Kidney (tissue), 14 donors: ENCODE measurements around the gene NUDCD3. TPM values are rescaled to one million over a fixed set of nuclear protein-coding genes. Genes with fewer than 3 reads are reported as not detected.

Experiments
- DNase-seq, 5 donors: peaks; one replicate each; pipeline ENCODE4 v3.0.0-alpha.2; 2013 to 2020
- FAIRE-seq: peaks from 2 replicates; lab custom pipeline; 2012; peaks lifted over from hg19 to GRCh38; lab: Jason Lieb, UNC
- H3K27ac ChIP-seq, 2 donors: one replicate each; pipeline ENCODE4 v1.7.0; 2013; ENCODE audit warnings: low read depth in 2 of 2, low read length in 2 of 2, inconsistent platforms in 1 of 2
- H3K27me3 ChIP-seq: one replicate; pipeline ENCODE4 v1.7.1; 2013; ENCODE audit warnings: low read length, inconsistent platforms; ENCODE audit not compliant: control insufficient read depth, insufficient read depth
- H3K36me3 ChIP-seq, 3 donors: one replicate each; pipeline versions ENCODE4 v1.7.0 to v1.7.1; 2013; ENCODE audit warnings: low read length in 3 of 3, control low read depth in 1 of 3, inconsistent platforms in 1 of 3; ENCODE audit not compliant: insufficient read depth in 3 of 3, control insufficient read depth in 2 of 3
- H3K4me1 ChIP-seq, 3 donors: one replicate each; pipeline versions ENCODE4 v1.7.0 to v1.7.1; 2013; ENCODE audit warnings: low read length in 3 of 3, inconsistent platforms in 1 of 3, low read depth in 1 of 3; ENCODE audit not compliant: control insufficient read depth in 2 of 3, insufficient read depth in 2 of 3
- H3K4me3 ChIP-seq, 3 donors: one replicate each; pipeline versions ENCODE4 v1.7.0 to v1.8.1; 2013; ENCODE audit warnings: low read length in 3 of 3, control low read depth in 1 of 3, inconsistent platforms in 1 of 3
- H3K9ac ChIP-seq, 3 donors: one replicate each; pipeline versions ENCODE4 v1.7.0 to v1.7.1; 2013; ENCODE audit warnings: low read length in 3 of 3, control low read depth in 1 of 3, inconsistent platforms in 1 of 3
- H3K9me3 ChIP-seq, 3 donors: one replicate each; pipeline versions ENCODE4 v1.7.0 to v1.7.1; 2013; ENCODE audit warnings: low read length in 3 of 3, control low read depth in 1 of 3, inconsistent platforms in 1 of 3; ENCODE audit not compliant: control insufficient read depth in 2 of 3, insufficient read depth in 1 of 3
- CTCF ChIP-seq: IDR thresholded peaks from 3 replicates; pipeline ENCODE4 v1.5.1; 2012; ENCODE audit warnings: mild to moderate bottlenecking, moderate library complexity, borderline replicate concordance; ENCODE audit not compliant: insufficient read depth; ENCODE audit errors: extremely low read depth
- intact Hi-C: fragments of 100-400 bp; cut with DNase I; formaldehyde crosslinking; loops from one replicate; pipeline ENCODE4 v1.11.1; 2022
- polyA plus RNA-seq: library from polyadenylated mRNA; stranded (reverse); fragments of 350-450 nt; fragmentation: Illumina TruSeq; extraction: RNeasy Lipid Tissue Mini Kit (QIAGEN cat#74804); gene quantifications from one replicate; pipeline ENCODE4 v1.2.3, GENCODE V29; 2014; ENCODE audit warnings: low read depth, low replicate concordance; ENCODE audit not compliant: insufficient read depth
- total RNA-seq: library from RNA; stranded (reverse); fragmentation: NEBNext Ultra II Directional; extraction: Animal tissue kit (Norgen Biotek cat#: 25700); gene quantifications from one replicate; pipeline ENCODE4 v1.2.1, GENCODE V29; 2021
- donor health status: control.
- donor health status: control.
- donor health status: control.
- donor health status: control.
- donor health status: control.
- donor health status: DM: yes; HTN: yes; CAD: no.
- donor health status: Normal renal cell carcinoma (clear cell type).

NUDCD3 gene
- total and polyA plus RNA-seq, 2 donors from 2014 or later = 37.9 to 97.7 TPM

DNA sequence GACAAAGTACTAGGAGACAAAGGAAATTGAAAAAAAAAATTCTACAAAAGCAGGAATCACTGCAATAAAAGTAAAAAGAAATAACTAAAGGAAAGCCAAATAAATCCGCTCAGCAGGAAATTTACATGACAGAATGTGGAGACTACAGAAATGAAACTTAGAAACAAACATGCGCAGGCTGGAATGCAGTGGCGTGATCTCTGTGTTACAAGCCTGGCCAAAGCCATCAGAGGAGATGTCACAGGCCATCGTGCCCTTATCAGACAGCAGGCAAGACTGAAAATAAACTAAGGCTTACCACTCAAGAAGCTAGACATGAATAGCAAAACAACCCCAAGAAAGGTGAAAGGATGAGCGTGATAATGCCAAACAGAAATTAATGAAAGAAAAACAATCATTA, 158.8 kb downstream of the NUDCD3 start:
- H3K4me3 ChIP-seq = no peak overlapping the region
- no peak overlapping the region for H3K27ac ChIP-seq
- FAIRE-seq = no peak
- H3K36me3 ChIP-seq = no peaks in the 10 kb centered on the region
- peaks cover 0 to 2% (median 0%) of the 10 kb centered on the region in 3 donors for H3K4me1 ChIP-seq
- intact Hi-C loops = no loop called here
- H3K9me3 ChIP-seq = no peaks in the 10 kb centered on the region
- TF ChIP-seq CTCF = no peak
- no peak for DNase-seq
- H3K27me3 ChIP-seq = no peaks in the 10 kb centered on the region
- H3K9ac ChIP-seq = no peak overlapping the region

DNA sequence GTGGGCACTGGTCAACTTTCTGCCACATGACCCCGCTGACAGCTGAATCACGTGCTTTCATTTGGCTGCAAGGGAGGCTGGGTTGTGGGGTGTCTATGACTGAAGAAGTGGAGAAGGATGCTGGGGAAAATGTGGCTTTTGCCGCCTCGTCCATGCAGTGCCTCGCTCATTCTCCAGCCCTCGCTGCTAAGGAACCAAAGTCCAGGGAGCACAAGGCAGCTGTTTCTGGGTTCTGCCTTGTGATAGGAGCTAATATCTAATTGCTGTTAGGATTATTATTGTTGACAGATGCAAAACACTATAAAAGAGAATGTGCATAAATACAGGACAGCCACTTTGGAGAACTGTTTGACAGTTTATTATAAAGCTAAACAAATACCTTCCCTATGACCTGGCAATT, 160.1 kb downstream of the NUDCD3 start:
- Histone ChIP-seq H3K27me3 (no peaks in the 10 kb centered on the region), H3K4me3 (no peak overlapping the region), H3K4me1 (peaks cover 0 to 4% (median 0%) of the 10 kb centered on the region in 3 donors), H3K36me3 (no peaks in the 10 kb centered on the region), H3K9ac (no peak overlapping the region), H3K9me3 (no peaks in the 10 kb centered on the region), H3K27ac (no peak overlapping the region)
- no peak for TF ChIP-seq CTCF
- intact Hi-C loops = no loop called here
- FAIRE-seq (no peak), DNase-seq (no peak)

DNA sequence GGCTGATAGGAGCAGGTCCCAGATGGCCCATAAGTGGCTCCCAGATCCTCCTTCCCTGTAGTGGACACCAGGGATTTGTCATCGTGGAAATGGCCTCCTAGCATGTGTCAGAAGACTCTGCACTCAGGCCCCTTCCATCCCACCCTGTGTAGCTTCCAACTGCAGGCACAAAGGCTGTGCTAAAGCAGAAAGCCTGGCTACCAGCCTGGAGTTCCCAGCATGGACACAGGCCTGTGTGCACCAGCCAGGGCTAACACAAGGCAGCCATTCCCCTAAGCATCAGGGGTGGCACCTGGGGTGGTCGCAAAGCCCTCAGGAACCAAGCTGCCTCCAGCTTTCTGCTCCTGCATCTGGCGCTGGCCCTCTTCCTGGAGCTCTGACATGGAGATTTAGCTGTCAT, 160.6 kb downstream of the NUDCD3 start:
- Histone ChIP-seq H3K4me1 (peaks cover 0 to 4% (median 0%) of the 10 kb centered on the region in 3 donors), H3K36me3 (no peaks in the 10 kb centered on the region), H3K4me3 (no peak overlapping the region), H3K27me3 (no peaks in the 10 kb centered on the region), H3K27ac (no peak overlapping the region), H3K9ac (no peak overlapping the region), H3K9me3 (no peaks in the 10 kb centered on the region)
- no peak for TF ChIP-seq CTCF
- intact Hi-C loops = no loop called here
- DNase-seq = no peak
- FAIRE-seq = no peak

Other genes with a start within 250 kb of the NUDCD3 start
- 1.1 TPM for gene CAMK2B, start 165.1 kb downstream of the NUDCD3 start, total RNA-seq
- 3.2 TPM for gene CAMK2B, start 165.1 kb downstream of the NUDCD3 start, polyA plus RNA-seq
- gene NPC1L1, start 50.7 kb upstream of the NUDCD3 start, total RNA-seq = 0.88 TPM
- gene NPC1L1, start 50.7 kb upstream of the NUDCD3 start, polyA plus RNA-seq = 2.4 TPM
- 62.0 TPM for gene DDX56, start 83.2 kb upstream of the NUDCD3 start, total RNA-seq
- gene DDX56, start 83.2 kb upstream of the NUDCD3 start, polyA plus RNA-seq = 83.6 TPM
- gene TMED4, start 91.6 kb upstream of the NUDCD3 start, total RNA-seq = 105 TPM
- gene TMED4, start 91.6 kb upstream of the NUDCD3 start, polyA plus RNA-seq = 138 TPM
- gene OGDH, start 116.0 kb upstream of the NUDCD3 start, total RNA-seq = 132 TPM
- 108 TPM for gene OGDH, start 116.0 kb upstream of the NUDCD3 start, polyA plus RNA-seq